Stimulated activated CD4-positive, alpha-beta T cell treated with anti-CD3 and anti-CD28 coated beads, Interleukin-12 subunit alpha, Interleukin-12 subunit beta, amount 100 ng/mL, for 24 hours (primary cell): ENCODE data around the gene VPS25.
"Not testable (repeated sequence)": the region's sequence is repeated elsewhere in the genome, so short reads cannot be mapped to it uniquely, and the experiment has no call there.

Experiments used
- DNase-seq, 2 experiments: peaks; one replicate each; pipeline ENCODE4 v3.0.0-alpha.2; 2020; ENCODE audit warnings: low read depth in 2 of 2

The VPS25 gene

DNA sequence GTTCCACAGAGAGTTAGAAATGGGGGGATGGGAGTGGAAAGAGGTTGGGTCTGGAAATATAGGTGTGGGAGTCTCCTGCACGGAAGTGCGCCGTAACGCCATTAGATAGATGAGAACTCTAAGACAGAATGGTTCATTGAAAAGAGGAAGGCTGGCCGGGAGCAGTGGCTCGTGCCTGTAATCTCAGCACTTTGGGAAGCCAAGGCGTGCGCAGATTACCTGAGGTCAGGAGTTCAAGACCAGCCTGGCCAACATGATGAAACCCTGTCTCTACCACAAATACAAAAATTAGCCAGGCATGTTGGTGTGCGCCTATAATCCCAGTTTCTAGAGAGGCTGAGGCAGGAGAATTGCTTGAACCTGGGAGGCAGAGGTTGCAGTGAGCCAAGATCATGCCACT lies 5.2 kb upstream of the VPS25 start:
- DNase-seq = not testable (repeated sequence)

DNA sequence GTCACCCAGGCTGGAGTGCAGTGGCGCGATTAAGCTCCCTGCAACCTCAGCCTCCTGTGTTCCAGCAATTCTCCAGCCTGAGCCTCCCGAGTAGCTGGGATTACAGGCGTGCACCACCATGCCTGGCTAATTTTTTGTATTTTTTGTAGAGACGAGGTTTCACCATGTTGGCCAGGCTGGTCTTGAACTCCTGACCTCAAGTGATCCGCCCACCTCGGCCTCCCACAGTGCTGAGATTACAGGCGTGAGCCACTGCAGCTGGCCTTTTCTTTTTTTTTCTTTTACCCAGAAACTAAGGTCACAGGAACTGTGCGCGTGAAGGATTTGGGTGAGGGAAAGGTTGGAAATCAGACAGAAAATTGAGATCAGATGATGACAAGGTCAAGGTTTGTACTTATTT lies 3.3 kb upstream of the VPS25 start:
- DNase-seq = not testable (repeated sequence)

DNA sequence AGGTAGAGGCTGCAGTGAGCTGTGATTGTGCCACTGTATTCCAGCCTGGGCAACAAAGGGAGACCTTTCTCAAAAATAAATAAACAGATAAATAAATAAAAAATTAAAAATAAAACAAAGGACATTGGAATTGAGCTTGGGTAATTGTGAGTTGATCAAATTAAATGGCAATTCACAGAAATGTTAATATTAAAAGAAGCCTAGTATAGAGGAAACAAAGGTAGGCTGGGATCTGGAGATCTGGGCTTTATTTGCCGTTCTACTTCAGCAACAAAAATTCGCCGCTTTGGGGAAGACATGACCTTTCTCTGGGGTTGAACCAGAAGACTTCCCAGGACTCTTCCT lies 332 bp upstream of the VPS25 start:
- DNase-seq = no peak

DNA sequence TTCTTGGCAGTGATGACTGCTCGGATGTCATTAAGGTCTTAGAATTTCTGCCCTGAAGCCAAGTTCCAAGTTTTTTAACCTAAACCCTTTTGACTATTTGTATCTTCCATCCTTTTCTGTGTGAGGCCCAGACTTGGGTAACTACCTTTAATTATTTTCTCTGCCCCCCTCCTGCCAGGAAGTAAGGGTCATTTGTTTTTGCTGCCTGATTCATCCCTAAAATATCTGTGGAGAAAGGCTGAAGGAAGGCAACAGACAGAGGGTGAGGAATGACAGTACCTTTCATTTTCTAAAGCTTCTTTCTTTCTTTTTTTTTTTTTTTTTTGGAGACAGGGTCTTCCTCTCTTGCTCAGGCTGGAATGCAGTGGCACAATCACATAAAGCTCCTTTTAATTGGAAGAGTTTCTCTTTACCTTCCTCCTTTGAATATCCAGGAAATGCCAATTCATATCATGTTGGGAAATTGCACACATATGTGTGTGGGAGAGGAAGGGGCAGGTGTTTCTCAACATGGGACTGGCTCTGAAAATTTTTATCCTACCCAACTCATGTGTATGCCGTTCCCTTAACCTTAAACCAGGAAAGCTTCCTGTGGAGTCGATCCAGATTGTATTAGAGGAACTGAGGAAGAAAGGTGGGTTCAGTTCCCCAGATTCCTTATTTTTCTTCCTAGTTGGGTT lies 957 bp downstream of the VPS25 start:
- DNase-seq = no peak

DNA sequence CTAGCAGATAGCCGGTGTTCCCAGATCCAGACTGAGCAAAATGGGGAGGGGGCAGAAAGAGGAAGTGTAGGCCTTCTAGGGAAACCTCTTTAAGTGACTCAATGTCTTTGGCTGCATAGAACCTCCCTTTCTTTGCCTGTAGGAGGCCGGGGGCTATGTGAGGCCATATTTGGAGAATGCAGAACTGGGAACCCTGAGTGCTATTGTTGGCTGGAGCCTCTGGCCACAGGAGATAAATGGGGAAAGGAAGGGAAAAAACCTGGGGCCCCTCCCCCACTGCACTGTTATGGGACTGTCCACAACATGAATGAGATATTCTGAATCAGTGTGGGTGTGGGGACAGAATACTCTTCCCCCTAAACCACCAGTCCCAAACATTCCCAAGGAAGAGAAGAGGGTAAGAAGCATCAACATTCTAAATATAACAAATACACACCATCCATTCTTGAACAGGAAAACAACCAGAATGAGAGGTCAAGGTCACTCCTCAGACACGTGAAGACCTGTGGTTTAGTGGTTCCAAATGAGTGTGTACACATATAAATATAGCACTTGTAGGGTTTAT lies 2.4 kb downstream of the VPS25 start:
- DNase-seq = no peak

DNA sequence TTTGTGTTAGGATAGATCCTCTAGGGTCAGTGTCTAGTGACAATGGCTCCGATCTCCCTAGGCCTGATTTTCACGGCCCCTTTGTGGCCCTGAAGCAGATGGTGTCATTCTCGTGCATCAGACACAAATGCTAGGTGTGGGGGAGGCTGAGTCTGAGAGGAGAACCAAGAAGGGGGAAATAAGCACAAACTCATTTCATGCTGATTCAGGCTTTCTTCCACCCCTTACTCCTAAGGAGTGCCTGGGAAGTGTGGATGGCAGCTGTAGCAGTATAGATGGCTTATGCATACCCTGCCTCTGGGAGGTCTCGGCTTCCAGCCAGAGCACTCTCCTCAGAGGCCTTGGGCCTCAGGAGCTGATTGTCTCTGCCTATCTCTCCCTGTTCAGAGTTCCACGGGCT lies 5.3 kb downstream of the VPS25 start:
- no peak for DNase-seq

DNA sequence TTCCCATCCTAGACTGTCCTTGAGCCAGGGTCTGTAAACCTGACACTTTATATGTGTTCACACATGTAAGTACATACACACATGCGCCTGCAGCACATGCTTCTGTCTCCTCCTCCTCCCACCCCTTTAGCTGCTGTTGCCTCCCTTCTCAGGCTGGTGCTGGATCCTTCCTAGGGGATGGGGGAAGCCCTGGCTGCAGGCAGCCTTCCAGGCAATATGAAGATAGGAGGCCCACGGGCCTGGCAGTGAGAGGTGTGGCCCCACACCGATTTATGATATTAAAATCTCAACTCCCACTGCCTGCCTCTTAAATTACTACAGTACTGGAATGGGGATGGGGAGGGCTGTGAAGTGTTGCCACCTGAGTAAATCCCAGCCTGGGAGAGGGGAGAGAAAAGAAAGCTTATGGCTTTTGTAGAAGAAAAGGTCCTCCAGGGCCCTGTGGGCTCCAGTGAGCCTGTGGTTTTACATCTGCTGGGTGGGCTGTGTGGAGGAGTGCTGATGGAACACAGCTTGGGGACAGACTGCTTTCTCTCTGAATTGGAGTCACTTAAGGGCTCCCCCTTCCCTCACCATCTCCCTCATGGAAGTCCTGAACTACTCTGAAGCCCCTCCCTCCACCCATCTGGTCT lies 6.2 kb downstream of the VPS25 start:
- no peak for DNase-seq

DNA sequence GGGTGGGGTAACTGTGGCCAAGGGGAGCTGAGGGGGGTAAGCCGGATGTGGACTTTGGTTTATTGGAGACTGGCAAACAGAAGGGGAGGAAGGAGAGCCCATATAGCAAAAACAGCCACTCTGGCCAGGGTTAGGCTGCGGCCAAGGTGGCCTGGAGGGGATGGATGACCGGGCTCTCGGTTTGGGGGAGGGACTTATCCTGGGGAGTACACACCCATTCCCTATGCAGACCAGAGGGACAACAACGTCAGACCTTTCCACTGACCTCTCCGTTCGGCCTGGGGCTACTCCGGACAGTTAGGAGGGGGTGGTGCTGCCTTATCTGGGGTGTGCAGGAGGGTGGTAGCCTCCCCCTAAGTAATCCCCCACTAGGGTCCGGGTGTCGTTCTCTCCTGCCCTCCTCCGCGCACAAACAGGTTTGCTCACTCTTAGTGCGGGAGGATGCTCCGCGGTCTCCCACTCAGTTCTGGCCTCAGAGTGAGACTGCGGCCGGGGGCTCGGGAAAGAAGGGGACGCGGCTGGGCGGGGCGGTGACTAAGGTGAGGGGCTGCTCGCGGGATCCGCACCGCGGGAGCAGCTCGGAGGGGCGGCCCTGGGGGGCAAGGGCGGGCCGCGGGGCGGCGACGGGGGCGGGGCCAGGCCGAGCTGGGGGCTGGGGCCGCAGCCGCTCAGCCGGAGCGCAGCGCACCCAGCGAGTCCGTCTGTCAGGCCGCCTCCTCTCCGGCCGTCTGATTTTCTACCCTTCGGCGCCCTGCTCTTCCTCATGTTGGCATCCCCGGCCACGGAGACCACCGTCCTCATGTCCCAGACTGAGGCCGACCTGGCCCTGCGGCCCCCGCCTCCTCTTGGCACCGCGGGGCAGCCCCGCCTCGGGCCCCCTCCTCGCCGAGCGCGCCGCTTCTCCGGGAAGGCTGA lies 6.9 kb downstream of the VPS25 start, which contains the start of gene WNK4:
Gene WNK4, plus strand, starts transcription at position 675 of the 915 bp plus-strand sequence. Its CDS starts 89 bp downstream, at position 764.
- DNase-seq = no peak

DNA sequence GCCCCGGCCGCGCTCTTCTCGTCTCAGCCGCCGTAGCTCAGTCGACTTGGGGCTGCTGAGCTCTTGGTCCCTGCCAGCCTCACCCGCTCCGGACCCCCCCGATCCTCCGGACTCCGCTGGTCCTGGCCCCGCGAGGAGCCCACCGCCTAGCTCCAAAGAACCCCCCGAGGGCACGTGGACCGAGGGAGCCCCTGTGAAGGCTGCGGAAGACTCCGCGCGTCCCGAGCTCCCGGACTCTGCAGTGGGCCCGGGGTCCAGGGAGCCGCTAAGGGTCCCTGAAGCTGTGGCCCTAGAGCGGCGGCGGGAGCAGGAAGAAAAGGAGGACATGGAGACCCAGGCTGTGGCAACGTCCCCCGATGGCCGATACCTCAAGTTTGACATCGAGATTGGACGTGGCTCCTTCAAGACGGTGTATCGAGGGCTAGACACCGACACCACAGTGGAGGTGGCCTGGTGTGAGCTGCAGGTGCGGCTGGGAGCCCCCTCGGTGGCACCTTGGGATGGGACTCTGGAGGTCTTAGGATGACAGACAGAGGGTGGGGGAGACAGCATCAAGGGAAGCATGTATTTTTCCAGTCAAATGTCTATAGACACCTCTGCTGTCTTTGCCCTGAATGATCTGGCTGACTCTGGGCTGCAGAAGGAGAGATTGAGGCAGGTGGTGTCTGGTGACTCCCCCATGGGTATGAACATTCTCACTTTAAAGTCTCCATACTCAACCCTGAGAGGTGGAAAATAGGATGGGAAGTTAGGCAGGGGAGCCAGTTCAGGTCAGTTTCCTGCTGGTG lies 7.8 kb downstream of the VPS25 start:
- DNase-seq = no peak

DNA sequence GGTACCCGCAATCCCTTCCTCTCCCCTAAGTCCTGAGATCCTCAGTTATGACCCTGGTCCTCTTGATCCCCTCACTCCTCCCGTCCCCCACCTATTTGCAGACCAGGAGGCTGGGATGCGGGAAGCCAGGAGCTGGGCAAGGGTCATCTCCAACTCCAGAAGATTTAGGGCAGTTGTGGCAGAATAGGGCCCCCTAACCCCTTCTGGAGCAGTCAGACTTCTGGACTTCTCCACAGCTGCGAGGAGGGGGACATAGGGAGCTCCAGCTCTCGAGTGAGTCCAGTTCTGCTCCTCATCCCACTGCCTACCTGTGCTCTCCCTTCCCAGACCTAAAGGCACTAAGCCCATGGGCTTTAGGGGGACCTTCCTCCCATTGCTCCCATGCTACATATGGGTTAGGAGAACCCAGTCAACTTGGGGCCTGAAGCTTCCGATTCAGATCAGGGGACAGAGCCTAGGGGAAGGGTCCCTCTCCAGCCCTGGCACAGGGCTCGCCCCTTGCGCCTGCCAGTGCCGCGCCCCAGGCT lies 8.5 kb downstream of the VPS25 start:
- DNase-seq = no peak

DNA sequence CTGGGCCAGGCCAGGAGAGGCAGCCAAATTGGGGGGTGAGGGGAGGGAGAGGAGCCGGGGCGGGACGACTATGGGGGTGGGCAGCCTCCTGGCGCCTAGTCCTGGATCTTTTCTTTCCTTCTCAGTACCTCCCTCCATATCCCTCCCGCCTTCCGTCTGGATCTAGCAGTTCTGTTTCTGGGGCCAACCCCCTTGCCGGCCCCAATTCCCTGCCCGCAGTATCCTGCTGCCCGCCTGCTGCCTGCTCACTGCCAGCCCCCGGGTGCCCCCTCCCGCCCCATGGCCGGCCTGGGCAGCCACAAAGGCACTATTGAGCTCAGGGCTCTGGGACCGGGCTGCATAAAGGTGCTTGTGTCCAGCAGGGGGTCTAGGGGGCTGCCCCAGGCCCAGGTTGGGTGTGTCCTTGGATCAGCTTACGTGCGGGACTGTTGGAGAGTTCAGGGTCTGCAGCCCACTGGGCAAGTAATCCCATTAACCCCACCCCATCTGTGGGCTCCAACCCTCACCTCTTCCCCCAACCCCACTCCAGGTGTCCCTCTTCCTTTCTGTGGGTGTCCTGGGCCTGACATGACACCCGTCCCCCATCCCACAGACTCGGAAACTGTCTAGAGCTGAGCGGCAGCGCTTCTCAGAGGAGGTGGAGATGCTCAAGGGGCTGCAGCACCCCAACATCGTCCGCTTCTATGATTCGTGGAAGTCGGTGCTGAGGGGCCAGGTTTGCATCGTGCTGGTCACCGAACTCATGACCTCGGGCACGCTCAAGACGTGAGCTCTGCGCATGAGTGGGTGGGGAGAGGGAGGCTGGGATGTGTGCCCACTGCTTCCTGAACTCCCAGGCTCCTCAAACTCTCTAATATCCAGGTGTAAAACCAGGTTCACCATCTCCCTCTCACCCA lies 9.2 kb downstream of the VPS25 start:
- DNase-seq = no peak

DNA sequence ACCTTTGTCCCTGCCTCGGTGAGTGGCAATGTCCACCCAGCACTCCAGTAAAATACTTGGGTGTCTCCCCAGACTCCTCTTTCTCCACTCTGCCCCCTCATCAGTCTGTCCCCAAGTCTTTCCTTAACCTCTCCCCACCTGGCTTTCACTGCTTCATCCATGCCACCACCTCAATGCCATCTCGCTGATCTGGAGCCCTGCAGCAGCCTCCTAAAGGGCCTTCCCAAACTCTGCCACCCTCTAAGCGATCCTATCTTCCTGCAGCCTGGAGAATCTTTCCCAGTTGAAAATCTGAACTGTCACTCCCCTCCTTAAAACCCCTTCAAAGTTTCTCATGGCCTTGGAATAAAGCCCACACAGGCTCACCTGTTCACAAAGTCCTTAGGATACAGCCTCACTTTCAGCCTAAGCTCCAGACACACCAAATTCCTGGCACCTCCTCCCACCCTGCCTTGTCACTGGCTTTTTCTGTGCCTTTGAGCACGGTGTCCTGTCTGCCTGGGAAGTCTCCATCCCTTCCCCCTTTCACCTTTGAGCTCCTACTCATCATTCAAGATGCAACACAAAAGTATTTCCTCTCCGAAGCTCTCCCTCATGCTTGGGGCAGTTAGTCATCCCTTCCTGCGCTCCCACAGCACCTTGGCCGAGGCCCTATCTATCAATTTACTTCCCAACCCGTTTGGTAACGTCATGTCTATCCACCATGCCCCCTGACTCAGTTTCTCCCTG lies 10.0 kb downstream of the VPS25 start:
- DNase-seq = no peak

DNA sequence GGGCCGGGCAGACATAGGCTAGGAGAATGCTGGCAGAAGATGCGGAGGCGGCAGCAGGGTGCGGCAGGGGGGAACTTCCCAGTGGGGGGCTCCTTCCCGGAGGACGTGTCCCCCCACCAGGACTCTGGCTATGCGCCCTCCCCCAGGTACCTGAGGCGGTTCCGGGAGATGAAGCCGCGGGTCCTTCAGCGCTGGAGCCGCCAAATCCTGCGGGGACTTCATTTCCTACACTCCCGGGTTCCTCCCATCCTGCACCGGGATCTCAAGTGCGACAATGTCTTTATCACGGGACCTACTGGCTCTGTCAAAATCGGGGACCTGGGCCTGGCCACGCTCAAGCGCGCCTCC lies 10.5 kb downstream of the VPS25 start:
- DNase-seq = no peak

DNA sequence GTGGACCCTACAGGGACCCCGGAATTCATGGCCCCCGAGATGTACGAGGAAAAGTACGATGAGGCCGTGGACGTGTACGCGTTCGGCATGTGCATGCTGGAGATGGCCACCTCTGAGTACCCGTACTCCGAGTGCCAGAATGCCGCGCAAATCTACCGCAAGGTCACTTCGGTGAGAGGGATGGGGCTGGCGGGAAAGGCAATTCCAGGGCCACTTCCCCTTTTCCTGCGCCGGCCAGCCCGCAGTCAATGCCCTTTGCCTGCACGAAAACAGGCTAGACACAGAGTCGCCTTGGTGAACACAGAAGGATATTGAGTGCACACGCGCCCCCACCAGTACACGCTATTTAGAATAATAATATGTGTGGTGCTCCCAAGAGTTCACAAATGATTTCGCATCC lies 11.2 kb downstream of the VPS25 start:
- no peak for DNase-seq

DNA sequence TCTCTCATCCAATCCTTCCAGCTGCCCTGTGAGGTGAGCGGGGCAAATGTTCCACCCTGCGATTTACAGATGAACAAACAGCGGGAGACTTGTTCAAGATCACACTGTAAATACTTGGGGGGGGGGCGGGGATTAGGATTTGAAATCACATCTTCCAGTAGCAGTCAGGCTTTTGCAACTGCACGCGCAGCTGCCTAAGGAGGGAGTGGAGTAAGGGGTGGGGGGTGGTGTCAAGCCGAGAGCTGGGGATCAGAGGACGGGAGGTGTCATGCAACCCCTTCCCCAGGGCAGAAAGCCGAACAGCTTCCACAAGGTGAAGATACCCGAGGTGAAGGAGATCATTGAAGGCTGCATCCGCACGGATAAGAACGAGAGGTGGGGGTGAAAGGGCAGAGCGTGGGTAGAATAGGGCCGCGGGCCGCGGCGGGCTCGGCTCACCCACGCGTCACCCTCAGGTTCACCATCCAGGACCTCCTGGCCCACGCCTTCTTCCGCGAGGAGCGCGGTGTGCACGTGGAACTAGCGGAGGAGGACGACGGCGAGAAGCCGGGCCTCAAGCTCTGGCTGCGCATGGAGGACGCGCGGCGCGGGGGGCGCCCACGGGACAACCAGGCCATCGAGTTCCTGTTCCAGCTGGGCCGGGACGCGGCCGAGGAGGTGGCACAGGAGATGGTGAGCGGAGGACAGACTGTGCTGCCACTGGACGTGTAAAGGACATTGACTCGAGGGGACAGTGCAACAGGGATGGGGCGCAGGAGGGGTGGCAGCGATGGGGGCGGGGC lies 11.8 kb downstream of the VPS25 start:
- DNase-seq = no peak

DNA sequence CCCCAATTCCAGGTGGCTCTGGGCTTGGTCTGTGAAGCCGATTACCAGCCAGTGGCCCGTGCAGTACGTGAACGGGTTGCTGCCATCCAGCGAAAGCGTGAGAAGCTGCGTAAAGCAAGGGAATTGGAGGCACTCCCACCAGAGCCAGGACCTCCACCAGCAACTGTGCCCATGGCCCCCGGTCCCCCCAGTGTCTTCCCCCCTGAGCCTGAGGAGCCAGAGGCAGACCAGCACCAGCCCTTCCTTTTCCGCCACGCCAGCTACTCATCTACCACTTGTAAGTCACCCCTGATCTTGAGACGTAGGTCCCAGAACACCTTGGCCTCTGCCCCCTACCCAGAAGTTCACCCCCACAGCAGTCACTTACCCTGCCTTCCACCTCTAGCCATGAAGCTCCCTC lies 14.0 kb downstream of the VPS25 start:
- DNase-seq = no peak

DNA sequence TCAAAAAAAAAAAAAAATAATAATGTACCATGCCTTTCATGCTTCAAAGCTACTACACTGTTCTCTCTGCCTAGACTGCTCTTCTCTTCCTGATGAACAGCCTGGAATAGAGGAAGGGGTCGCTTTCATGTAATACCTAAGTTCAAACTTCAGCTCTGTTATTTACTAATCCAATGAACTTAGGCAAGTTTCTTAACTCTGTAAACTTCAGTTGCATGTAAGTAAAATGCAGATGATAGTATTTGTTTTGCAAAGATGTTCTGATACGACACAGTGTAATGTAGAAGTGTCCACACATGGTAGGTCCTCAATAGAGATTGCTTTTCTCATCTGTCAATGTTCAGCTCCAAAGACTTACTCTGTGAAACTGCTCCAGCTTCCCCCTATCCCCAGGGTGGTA lies 18.7 kb downstream of the VPS25 start:
- DNase-seq = no peak

DNA sequence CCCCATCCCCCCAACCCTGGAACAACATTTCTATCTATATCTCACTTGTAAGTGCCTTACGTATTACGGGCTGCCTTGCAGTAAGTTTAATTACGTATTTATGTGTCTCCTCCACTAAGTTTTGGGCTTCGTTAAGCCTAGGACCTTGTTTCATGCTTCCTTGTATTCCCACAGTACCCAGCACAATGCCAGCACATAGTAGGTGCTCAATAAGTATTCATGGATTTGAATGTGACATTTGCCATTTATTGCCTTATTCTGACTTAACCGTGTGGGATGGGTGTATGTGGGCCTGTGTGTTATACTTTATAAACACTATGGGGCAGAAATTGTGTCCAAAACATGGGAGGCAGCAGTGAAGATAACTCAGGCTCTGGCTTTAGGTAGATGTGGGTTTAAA lies 19.3 kb downstream of the VPS25 start:
- DNase-seq = no peak

DNA sequence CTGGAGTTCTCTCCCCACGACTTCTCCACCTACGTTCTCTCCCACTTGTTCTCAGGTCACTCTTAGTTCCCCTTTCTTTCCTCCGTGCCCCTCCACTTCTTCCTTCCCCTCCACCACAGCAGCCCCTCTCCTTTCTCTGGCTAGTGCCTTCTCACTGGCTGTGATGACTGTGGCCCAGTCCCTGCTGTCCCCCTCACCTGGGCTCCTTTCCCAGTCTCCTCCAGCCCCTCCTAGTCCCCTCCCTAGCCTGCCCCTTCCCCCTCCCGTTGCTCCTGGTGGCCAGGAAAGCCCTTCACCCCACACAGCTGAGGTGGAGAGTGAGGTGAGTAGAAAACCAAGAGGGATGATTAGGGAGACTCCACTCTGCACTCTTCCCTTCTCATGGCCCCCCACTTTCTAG lies 21.8 kb downstream of the VPS25 start:
- no peak for DNase-seq
